Epidermal melanocyte (primary cell): ENCODE data around the gene TMEM190.

Experiments
- DNase-seq: peaks from one replicate; pipeline ENCODE4 v3.0.0; 2011; ENCODE audit warnings: low spot score; ENCODE audit not compliant: insufficient read length

TMEM190 gene

DNA sequence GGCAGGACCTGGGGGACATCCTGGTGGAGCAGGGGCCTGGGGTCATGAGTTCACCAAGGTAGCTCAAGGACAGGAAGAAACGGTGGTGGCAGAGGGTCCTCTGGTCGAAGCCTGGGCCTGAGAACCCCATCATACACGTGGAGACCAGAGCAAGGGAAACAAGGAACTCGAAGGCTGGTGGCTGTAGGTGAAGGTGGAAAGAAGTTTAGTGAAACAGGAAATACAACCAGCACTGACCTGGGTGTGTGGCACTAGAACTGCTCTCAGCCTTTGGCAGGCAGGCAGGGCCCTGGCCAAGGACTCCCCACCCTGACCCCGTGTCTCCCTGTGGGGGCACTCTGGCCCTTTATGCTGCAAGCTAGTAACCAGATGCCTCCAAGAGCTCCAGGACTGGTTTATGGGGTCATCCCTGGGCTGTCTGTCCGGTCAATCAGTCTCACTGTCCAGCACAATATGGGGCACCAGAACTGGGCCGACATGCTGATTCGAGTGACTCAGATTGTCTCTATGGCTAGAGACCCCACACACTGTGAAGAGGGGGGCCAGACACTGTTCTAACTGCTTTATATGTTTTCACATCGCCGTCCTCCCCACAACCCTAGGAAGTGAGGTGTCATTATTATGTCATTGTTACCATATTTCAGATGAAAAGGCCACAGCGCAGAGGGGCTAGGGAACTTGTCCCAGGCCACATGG lies 25.9 kb upstream of the TMEM190 start:
- DNase-seq: no peak

DNA sequence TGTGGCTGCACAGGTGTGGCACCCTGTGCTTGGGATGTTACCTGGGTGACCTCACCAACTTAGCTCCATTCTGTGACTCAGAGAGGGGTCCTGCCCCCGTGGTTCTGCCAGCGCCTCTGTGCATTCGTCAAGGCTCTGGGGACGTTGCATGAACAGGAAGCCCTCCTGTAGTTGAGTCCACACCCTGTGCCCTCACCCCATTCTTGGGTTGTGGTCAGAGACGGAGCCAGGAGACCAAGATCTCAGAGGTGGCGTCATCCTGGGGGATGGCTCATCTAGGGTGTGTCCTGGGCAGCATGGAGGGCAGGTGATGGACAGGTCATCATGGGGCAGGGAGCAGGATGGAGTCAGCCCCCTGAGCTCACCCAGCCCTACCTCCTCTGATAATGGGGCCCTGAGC lies 24.6 kb upstream of the TMEM190 start:
- DNase-seq: no peak

DNA sequence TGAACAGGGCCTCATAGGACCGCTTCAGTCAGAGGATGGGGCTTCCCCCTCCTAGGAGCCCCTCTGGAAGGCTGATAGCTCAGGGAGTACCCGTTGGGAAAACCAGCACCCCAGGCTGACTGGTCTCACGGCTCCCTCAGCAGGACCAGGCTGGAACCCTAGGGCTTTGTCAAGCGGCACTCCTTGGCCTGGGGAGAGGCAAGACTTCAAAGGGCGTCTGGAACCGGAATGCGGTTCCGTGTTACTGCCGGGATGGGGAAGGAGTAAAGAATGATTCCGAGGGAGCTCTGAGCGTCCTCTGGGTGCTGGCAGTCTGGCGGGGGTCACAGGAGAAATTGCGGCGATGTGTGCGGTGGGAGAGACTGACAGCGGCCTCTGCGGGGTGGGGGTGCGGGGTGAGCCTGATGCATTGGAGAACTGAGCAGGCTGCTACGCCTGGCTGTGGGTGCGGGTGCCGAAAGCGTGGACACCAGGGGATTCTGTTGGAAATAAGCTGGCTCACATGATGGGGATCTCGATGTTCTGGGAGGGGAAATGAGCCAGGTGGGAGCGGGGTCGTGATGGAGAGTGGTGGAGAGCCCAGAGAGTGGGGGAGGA lies 24.0 kb upstream of the TMEM190 start:
- no peak for DNase-seq

DNA sequence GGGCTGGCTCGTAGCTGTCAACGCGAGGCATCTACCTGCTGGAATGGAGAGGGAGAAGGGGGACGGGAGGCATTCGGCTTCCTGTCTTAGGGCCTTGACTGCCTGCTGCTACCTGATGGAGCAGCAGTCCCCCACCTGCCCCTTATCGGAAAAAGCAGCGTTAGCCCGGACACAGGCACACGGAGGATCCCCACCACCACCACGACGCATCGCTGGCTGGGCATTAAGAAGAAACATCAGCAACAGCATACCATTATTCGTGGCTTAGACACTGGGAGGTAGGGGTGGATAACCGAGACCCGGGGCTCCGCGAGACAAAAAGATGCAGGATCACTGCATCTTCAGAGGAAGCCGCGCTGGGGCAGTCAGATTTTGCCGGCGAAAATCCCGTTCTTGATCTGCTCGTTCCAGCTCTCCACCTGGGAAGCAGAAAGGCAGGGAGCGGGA lies 23.2 kb upstream of the TMEM190 start:
- DNase-seq: no peak

DNA sequence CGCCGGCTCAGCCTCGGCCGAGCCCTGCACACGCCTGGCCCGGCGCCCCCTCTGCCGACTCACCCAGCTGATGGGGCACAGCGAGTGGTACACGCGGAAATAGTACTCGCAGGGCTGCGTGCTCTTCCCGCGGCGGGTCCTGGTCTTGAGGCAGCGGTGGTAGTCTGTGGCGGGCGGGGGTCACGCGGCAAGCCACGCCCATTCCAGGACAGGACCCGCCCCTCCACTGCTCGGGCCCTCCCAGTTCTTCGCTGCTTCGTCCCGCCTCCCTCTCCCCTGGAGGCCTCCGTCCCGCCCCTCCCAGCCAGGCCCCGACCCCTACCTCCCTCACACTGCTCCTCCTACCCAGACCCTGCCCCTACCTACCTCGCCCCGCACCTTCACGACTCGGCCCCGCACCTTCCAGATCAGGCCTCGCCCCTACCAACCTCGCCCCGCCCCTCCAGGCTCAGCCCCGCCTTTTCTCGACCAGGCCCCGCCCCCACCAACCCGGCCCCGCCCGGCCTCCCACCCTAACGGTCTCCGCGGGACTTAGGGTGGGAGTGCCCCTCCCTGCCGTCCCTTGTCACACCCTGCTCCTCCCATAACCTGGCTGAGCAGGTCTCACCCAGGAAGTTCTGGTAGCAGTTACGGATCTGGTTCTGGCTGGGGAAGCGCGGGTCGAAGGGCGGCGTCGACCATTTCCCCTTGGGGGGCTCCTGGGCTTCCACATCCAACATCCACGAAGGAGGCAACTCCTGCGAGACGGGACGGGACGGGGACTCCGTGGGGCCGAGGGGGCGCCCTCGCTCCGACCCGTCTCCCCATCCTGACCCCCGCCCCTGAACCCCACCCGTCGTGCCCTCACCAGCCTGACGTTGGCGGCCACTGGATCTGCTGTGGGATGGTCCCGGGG lies 22.6 kb upstream of the TMEM190 start:
- peak; percentile 93 for DNase-seq

DNA sequence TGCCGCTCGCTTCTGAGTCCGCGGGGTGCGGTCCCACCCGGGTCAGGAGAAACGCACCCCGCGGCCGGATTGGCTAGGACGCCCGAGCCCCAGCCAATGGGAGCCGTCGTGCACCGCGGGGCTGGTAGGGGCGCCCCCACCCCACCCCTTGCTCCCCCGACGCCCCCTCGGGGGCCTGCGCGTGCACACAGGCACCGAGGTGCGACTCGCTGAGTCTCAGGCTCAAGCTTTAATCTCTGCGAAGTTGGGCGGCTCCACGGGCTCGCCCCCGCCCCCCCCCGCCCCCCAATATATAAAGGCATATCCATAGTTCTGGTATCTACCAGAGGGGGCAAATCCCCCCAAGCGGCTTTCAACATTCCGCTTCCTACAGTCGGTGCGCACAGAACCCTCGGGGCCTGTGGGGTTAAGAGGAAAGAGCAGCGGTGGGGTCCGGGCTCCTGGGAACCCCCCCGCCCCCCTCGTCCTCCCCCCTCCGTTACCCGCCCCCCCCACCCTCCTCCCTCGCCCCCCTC lies 21.9 kb upstream of the TMEM190 start, which contains the start of gene COX6B2:
COX6B2 (minus strand) TSS at position 22 of the 515 bp plus-strand sequence. CDS start 198 bp downstream, outside the sequence.
- no peak for DNase-seq

DNA sequence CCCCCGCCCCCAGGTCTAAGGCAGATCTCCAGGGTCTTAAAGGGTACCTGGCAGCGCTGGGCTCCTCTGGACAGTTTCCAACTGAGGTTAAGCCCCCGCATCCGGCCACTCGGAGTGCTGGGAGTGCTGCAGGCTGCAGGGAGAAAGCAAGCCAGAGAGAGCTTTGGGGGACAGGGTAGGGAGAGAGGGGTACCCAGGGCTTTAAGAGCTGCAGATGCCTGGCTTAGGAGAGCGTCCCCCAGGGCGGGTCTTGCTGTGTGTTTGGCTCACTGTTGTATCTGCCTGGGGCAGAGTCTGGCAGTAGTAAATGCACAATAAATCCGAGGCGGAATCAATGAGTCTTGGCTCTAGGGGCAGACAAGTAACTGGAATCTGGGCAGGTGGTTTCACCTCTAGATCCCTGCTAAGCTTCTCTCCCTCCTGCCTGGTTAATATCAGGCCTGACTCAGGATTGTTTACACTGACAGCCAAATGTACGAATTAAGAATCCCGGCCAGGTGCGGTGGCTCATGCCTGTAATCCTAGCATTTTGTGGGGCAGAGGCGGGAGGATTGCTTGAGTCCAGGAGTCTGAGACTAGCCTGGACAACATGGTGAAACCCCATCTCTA lies 21.3 kb upstream of the TMEM190 start:
- DNase-seq: no peak

DNA sequence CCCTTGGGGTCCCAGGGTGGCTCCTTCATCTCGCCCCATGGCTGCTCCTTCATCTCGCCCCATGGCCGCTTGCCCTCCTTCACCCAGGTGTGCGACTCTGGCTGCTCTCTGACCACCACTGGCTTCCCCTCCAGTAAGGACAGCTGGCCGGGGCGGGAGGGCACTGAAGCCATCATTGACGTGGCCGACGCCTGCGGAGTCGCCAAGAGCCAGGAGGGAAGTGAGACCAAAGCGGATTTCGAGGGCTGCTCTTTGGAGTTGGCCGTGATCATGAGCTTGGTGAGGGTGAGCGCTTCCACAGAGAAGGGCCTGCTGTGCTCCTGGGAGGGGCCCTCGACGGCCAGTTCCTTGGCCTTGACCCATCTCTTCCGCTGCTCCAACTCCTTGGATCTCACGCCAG lies 18.1 kb upstream of the TMEM190 start:
- no peak for DNase-seq

DNA sequence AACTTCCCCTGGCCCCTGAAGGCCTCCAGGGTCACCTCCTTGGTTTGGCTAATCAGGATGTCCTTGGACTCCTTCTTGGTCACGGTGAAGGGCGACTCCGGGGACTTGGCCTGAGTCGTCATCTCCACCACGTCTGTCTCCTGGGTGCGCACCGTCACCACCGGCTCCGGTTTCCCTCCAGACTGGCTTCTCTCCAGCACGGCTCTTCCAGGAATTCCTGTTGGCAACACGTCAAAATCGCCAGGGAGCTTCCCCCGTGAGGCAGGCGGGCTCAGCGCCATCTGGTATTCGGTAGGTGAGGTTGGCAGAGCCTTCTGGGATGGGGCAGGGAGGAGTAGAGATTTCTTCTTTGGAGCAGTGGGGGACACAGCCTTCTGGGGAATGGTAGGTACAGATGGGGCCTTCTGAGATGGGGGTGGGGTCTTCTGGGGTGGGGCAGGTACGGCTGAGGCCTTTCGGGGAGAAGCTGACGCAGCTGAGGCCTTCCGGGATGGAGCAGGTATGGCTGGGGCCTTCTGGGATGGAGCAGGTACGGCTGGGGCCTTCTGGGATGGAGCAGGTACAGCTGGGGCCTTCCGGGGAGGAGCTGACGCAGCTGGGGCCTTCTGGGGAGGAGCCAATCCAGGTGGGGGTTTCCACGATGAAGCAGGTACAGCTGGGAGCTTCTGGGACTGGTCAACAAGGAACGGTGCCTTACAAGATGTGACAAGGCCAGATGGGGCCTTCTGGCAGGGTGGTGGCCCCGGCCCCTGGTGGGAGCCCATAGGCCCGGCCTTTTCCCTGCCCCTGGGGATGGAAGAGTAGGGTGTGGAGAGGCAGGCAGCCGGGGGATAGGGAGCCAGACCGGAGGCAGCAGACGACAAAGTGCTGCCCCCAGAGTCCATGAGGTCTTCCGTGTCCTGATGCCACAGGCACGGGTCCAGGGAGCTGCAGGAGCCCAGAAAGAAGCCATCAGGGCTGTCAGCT lies 17.4 kb upstream of the TMEM190 start:
- no peak for DNase-seq

DNA sequence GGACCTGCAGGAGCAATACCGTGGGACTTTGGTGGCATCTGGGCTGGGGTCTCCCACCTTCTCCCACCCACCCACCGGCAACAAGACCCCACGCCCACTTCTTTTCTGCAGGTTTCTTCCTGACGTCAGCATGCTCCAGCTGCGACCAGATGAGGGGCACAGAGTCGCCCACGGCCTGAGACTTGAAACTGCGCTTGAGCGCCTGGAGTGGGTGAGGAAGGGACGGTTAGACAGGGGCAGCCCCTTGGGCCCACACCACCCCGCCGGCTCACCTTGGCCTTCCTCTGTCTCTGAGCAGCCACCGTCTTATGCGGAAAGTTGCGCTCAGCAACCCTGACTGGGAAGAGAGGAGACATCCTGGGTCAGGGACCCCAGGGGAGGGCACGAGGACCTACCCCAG lies 15.7 kb upstream of the TMEM190 start:
- no peak for DNase-seq

DNA sequence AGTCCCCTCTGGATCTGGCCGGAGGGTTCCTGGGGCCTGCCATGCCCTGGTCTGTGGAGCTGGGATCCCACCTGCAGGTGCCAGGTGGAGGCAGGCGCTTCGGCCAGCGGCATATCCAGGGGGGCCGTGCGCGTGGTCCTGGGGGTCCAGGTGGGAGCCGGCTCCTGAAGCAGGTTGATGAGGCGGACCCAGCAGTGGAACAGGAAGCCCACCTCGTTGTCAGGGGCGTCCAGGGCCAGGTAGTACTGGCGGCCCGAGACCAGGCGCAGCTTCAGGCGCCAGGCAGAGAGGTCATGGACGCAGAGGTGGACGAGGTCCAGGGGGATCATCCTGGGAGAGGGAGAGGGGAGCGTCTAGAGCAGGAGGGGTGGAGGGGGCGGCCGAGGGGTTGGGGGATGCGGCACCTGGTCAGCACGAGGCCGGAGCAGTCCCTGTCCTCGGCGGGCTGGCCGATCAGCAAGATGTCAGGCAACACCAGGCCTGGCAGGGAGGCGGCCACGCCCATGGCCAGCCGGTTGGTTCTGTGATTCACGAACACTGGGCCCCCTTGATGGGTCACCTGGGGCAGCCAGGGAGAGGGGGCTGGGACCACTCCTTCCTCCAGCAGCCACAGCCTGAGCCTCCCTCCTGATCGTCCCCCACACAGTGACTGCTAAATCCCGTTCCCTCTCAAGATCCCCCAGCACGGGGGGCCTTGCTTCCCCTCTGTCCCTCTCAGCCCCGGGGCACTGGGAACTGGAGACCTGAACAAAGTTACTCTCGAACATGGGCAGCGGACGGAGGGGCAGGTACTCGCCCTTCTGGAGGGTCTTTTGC lies 14.2 kb upstream of the TMEM190 start:
- DNase-seq: no peak

DNA sequence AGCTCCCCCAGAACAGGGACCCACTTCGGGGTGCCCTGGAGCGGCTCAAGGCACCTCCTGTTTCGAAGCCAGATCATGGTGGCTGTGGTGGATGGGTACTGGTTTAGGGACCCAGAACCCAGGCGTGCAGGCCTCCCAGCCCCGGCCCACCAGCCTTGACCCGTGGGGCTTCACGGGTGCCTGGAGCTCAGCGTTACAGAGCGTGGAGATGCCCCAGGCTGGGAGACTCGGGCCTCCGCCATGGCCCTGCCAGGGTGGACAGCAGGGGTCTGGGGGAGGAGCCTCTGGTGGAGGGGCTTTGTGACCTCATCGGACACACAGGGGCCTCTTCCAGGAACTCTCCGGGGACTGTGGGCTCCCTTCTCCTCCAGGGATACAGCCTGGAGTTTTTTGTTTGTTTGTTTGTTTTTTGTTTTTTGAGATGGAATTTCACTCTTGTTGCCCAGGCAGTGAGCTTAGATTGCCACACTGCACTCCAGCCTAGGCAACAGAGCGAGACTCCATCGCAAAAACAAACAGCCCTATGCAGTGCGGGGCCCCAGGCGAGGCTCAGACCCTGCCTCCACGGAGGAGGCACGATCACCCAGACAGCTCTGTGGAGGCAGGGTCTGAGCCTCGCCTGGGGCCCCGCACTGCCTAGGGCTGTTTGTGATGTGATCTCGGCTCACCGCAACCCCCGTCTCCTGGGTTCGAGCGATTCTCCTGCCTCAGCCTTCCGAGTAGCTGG lies 13.5 kb upstream of the TMEM190 start, which contains the start of gene GARIN5B:
GARIN5B (minus strand) TSS at position 271 of the 727 bp plus-strand sequence; CDS start at position 77, 194 bp downstream.
- no peak for DNase-seq

DNA sequence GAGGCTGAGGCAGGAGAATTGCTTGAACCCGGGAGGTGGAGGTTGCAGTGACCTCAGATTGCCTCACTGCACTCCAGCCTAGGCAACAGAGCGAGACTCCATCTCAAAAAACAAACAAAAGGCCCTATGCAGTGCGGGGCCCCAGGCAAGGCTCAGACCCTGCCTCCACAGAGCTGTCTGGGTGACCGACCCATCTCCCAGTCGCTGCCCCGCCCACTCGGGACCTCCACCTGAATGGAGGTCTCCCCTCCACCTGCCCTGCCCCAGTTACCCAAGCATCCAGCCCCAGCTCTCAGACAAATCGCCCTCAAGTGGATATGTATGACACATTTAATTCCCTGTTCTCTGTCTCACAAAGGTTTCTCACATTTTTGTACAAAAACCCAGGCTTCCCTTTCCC lies 11.4 kb upstream of the TMEM190 start:
- DNase-seq: no peak

DNA sequence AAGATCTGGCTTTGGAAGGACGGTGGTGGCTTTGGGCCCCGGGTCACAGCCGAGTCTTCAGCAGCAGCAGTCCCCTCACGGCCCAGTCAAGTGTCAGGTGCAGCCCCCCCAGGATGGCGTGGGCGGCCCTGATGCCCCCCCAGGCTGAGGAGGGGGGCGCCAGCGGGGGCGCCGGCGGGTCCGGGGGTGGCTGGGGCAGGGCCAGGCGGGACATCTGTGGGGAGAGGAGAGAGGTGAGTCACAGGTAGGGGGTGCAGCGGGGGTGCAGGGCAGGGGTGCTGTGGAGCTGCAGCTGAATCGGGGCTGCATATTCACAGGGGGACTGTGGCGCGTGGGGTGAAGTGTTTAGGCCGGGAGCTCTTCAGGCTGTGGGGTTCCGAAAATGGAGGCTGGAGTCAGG lies 10.7 kb upstream of the TMEM190 start:
- DNase-seq: no peak

DNA sequence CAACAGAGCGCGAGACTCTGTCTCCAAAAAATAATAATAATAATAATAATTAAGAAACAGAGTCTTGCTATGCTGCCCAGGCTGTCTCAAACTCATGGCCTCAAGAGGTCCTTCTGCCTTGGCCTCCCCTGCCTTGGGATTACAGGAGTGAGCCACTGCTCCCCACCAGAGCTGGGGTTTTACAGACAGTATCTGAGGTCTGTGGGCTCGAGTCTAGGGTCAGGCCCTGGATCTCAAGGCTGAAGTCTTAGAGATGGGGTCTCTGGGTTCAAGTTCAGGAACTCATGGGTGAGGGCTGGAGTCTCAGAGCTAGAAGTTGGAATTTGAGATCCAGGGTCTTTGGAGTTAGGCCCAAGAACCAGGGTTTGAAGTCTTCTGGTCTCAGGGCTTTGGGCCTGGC lies 9.8 kb upstream of the TMEM190 start:
- no peak for DNase-seq

DNA sequence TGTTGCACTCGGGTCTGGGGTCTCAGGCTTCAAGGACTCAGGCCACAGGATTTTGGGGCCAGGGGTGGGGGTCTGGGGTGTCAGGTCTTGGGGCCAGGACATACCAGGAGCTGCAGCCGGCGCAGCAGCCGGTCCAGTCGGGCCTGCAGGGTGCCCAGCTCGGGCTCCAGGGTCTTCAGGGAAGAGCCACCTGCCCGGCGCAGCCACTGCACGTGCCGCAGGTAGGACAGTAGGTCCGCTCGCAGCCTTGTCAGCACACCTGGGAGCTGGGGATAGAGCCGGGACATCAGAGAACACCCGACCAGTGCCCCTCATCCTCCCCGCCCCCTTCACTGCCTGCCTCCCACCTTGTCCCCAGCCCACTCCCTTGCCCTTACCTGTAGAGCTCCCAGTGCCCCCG lies 8.5 kb upstream of the TMEM190 start:
- no peak for DNase-seq

DNA sequence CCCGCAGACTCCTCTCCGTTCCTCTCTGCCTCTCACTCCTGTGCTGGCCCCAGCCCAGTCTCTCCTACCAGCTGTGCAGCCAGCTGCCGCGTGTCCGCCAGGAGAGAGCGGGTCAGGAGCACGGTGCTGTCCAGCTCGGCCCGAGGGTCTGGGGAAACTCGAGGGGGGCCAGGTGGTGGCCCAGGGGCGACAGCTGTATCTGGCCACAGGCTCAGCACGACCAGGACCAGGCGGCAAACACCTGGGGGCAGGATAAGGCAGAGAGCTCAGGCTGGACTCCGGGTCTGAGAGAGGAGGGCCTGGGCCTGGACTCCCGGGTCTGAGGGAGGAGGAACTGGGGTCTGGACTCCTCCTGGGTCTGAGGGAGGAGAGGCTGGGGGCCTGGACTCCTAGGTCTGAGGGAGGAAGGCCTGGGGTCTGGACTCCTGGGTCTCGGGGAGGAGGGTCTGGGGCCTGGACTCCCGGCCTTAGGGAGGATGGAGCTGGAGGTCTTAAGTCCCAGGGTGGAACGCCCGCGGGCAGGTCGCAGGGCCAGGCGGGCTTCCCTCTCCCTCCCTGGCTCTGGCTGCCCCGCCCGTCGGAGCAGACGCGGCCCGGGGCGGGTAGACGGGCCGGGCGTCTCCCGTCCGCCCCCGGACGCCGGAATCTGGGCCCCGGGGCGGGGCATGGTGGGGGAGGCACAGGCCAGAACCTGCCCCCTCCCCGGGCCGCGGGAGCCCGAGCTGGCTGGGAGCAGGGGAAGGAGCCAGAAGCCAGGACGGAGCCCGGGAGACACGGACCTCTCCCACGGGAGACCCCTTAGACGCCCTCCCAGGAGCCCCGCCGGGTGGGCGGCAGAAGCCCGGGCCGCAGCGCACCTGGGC lies 7.7 kb upstream of the TMEM190 start:
- no peak for DNase-seq
